Central memory CD8-positive, alpha-beta T cell (primary cell): ENCODE measurements around the gene SLC22A12.

Experiments used
- ATAC-seq: fragments of 150-1000 bp; cut with Tn5 transposase; replicated peaks from 2 replicates; pipeline ENCODE4 v1.10.0; 2022; ENCODE audit warnings: mild to moderate bottlenecking, moderate FRiP score, moderate number of reproducible peaks; ENCODE audit not compliant: poor library complexity, severe bottlenecking; ENCODE audit errors: extremely low read depth
- DNase-seq, 2 donors: peaks; one replicate each; pipeline ENCODE4 v3.0.0; 2021; ENCODE audit warnings: low spot score in 2 of 2
- H3K27ac Mint-ChIP-seq: one replicate; pipeline ENCODE4 v1.8.0; 2022; ENCODE audit warnings: low read depth, mild to moderate bottlenecking, moderate library complexity, mixed read lengths
- H3K27me3 Mint-ChIP-seq: one replicate; pipeline ENCODE4 v1.8.0; 2022; ENCODE audit warnings: mixed read lengths
- H3K36me3 Mint-ChIP-seq: one replicate; pipeline ENCODE4 v1.8.0; 2022; ENCODE audit warnings: mild to moderate bottlenecking, moderate library complexity, mixed read lengths; ENCODE audit not compliant: insufficient read depth
- H3K4me1 Mint-ChIP-seq: one replicate; pipeline ENCODE4 v1.8.0; 2022; ENCODE audit warnings: mixed read lengths
- H3K4me3 Mint-ChIP-seq: one replicate; pipeline ENCODE4 v1.8.0; 2022; ENCODE audit warnings: mild to moderate bottlenecking, moderate library complexity, mixed read lengths
- H3K9me3 Mint-ChIP-seq: one replicate; pipeline ENCODE4 v1.8.0; 2022; ENCODE audit warnings: mixed read lengths

The SLC22A12 gene

DNA sequence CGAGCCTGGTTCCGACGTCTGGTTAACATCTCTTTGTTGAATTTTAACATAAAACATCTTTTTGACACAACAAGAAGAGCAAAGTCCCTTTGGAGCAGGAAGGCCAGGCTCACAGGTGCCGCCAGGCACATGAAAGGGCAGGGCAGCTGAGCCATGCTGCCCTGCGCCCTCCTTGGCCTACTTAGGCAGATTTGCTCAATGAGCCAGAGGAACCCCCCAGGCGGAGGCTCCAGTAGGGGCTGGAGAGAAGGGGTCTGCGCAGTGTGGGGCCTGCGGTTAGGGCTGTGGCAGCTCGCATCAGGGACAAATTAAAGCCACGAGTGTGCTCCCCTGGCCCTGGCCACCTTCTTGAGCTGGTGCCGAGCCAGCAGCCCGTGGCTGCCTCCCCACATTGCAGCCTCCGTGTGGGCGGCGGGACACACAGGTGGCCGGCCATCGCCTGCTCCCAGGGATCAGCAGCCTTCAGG, 9.9 kb upstream of the SLC22A12 start:
- Mint-ChIP-seq H3K36me3 (no peaks in the 10 kb centered on the region), H3K27ac (no peak overlapping the region), H3K9me3 (no peaks in the 10 kb centered on the region), H3K4me3 (no peak overlapping the region), H3K27me3 (peaks cover 32% of the 10 kb centered on the region), H3K4me1 (no peaks in the 10 kb centered on the region)
- DNase-seq, result no peak
- ATAC-seq, result no peak

DNA sequence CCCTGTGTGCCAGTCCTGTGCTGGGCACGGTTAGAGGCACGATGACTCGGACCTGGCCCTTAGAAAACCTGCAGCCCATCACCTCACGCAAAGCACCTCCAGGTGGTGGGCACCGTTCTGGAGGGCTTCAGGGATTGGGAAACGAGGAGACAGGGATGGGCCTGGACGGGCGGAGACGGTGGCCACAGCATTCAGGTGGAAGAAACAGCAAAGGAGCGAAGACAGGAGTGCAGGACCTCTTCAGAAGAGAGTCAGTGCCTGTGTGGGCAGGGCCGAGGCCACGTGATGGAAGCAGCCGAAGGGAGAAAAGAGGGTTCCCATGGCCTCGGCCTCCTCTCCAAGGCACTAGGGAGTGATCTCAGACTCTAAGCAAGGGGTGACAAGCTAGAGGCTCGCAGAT, 8.1 kb upstream of the SLC22A12 start:
- H3K27me3 Mint-ChIP-seq, result peaks cover 34% of the 10 kb centered on the region
- peaks cover 2% of the 10 kb centered on the region for H3K9me3 Mint-ChIP-seq
- H3K27ac Mint-ChIP-seq, result no peak overlapping the region
- H3K36me3 Mint-ChIP-seq, result no peaks in the 10 kb centered on the region
- no peaks in the 10 kb centered on the region for H3K4me1 Mint-ChIP-seq
- no peak for ATAC-seq
- H3K4me3 Mint-ChIP-seq, result no peak overlapping the region
- no peak for DNase-seq

DNA sequence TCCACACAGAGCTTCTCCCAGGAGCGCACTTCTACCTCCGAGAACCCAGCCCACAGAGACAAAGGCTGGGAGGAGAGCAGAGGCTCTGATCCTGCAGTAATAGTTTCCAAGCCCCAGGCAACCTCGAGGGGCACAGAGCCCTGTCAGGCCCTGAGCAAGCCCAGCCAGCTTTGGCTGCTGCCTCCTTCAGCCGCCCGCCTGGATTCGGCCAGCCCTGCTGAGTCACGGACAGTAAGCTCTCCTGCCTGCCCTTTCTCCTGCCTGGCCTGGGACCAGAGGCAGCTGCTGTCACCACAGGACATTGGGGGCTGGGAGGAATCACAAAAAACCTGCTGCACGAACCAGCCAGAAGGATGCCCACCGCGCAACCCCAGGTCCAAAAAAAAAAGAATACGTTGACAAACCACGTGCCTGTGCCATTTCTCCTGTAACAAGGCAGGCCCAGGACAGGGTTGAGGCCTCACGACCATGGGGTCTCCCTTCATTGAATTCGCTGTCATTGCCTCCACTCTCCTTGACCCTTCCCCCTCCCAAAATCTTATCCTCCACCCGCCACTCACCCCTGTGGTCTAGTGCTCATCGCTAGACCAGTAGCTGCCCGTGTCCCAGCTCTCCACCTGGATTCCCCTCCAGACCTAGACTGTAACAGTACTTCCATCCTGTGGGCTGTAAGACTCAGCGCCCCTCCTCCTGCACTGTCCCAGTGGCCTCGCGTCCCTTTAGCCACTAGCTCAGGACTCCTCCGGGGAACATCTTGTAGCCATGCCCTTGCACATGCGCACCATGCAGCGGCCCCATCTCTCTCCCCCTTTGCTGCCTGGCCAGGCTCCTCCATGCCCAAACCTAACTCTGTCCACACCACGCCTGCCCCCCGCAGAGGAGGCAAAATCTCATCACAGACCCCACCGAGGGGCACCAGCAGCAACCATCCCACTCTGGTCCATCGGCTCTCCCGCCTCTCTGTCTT, 7.4 kb upstream of the SLC22A12 start:
- peaks cover 38% of the 10 kb centered on the region for H3K27me3 Mint-ChIP-seq
- DNase-seq, result no peak
- H3K27ac Mint-ChIP-seq, result no peak overlapping the region
- H3K9me3 Mint-ChIP-seq, result peaks cover 8% of the 10 kb centered on the region
- H3K4me3 Mint-ChIP-seq, result no peak overlapping the region
- H3K4me1 Mint-ChIP-seq, result no peaks in the 10 kb centered on the region
- H3K36me3 Mint-ChIP-seq, result no peaks in the 10 kb centered on the region
- no peak for ATAC-seq

DNA sequence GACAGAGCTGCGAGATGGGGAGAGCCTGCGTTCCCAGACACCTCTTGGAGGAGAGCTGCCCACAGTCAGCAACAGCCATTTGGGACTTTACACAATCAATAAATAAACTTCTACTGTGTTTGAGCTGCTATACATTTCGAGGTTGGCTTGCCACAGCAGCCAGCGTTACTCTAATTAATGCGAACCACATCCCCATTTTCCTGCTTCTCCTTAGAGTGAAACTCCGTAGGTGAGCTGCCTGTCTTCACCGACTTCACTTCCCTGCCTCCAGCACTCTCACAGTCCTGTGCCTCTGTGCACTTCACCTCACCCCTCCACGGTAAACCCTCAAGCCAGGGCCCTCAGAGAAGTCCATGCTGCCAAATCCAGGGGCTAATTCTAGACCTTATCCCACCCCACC, 5.9 kb upstream of the SLC22A12 start:
- no peaks in the 10 kb centered on the region for H3K36me3 Mint-ChIP-seq
- H3K27me3 Mint-ChIP-seq, result peaks cover 44% of the 10 kb centered on the region
- DNase-seq, result no peak
- H3K27ac Mint-ChIP-seq, result no peak overlapping the region
- no peak for ATAC-seq
- H3K4me1 Mint-ChIP-seq, result no peaks in the 10 kb centered on the region
- H3K4me3 Mint-ChIP-seq, result no peak overlapping the region
- H3K9me3 Mint-ChIP-seq, result peaks cover 8% of the 10 kb centered on the region

DNA sequence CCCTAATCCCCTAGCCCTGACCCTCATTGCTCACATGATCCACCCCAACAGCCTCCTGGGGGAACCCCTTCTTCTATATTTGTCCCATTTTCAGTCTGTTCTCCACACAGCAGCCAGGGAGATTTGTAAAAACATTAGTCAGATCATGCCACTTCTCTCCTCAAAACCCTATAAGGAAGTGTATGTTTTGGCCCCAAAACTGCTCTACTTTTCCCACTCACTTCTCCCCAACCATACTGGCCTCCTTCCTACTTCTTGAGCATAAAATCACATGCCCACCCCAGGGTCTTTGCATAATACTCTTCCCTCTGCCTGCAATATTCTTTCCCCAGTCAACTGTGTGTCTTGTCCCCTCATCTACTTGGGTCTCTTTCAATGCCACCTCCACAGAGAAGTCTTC, 4.7 kb upstream of the SLC22A12 start:
- H3K27ac Mint-ChIP-seq, result no peak overlapping the region
- peaks cover 8% of the 10 kb centered on the region for H3K9me3 Mint-ChIP-seq
- ATAC-seq (no peak), DNase-seq (no peak)
- no peaks in the 10 kb centered on the region for H3K36me3 Mint-ChIP-seq
- no peaks in the 10 kb centered on the region for H3K4me1 Mint-ChIP-seq
- H3K27me3 Mint-ChIP-seq, result peaks cover 44% of the 10 kb centered on the region
- H3K4me3 Mint-ChIP-seq, result no peak overlapping the region

DNA sequence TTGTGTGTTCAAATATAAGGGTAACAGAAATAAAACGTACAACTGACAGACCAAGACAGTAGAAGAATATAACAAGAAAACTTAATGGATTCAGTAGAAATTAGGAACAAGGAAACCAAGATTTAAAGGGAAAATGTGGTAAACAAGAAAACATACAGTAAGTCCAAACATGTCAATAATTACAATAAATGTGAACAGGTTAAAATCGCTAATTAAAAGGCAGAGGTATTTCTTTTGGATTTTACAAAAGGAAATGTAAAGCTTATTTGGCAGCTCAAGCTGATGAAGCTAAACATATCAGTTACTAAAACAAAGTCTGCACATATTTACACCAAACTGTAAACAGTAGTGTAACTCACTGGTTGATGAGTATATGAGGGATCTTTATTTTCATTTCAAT, 2.3 kb upstream of the SLC22A12 start:
- Mint-ChIP-seq H3K36me3 (no peaks in the 10 kb centered on the region), H3K27me3 (peaks cover 43% of the 10 kb centered on the region), H3K4me3 (no peak overlapping the region), H3K9me3 (peaks cover 8% of the 10 kb centered on the region), H3K4me1 (no peaks in the 10 kb centered on the region), H3K27ac (no peak overlapping the region)
- ATAC-seq, result no peak
- DNase-seq, result no peak

DNA sequence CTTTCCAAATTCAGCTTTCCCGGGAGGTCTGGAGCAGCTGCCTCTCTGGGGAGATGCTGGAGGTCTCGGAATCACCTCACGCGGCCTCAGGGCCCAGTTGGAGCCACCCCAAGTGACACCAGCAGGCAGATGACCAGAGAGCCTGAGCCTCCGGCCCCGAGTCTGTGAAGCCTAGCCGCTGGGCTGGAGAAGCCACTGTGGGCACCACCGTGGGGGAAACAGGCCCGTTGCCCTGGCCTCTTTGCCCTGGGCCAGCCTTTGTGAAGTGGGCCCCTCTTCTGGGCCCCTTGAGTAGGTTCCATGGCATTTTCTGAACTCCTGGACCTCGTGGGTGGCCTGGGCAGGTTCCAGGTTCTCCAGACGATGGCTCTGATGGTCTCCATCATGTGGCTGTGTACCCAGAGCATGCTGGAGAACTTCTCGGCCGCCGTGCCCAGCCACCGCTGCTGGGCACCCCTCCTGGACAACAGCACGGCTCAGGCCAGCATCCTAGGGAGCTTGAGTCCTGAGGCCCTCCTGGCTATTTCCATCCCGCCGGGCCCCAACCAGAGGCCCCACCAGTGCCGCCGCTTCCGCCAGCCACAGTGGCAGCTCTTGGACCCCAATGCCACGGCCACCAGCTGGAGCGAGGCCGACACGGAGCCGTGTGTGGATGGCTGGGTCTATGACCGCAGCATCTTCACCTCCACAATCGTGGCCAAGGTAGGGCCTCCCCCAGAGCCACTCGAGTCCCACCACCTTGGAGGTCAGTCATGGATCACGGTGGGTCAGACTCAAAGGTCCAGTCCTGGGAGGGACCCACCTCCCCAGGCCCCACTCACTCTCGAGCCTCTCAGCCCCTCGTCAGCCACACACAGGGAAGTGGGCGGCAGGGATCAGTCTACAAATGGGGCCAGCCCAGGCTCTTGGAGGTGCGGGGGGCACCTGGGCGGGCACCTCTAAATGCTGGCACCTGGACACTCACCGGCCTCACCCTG, 525 bp downstream of the SLC22A12 start:
- peaks cover 27% of the 10 kb centered on the region for H3K27me3 Mint-ChIP-seq

DNA sequence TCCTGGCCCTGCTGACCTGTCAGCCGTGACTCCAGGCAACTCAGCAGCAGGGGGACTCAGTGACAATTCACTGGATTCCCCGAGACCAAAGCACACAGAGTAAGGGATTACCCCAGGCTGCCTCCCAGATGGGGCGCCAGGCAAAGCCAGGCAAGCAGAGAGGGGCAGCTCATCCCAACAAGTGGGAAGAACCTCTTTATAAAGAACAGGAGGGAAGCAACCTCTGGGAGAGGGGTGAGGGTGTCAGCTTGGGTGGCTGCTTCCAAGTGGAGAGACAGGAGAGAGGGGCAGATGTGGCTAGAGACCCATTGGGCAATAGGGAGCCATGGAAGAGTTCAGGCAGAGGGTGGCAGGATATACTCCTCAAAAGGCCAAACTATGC, 1.2 kb downstream of the SLC22A12 start:
- H3K4me1 Mint-ChIP-seq, result no peaks in the 10 kb centered on the region
- no peak for DNase-seq
- H3K27me3 Mint-ChIP-seq, result peaks cover 20% of the 10 kb centered on the region
- H3K27ac Mint-ChIP-seq, result no peak overlapping the region
- H3K36me3 Mint-ChIP-seq, result peaks cover 3% of the 10 kb centered on the region
- no peak overlapping the region for H3K4me3 Mint-ChIP-seq
- H3K9me3 Mint-ChIP-seq, result peaks cover 8% of the 10 kb centered on the region
- ATAC-seq, result no peak

More for the DNA sequence above, 525 bp downstream of the SLC22A12 start:
- no peak overlapping the region for H3K27ac Mint-ChIP-seq
- ATAC-seq (no peak), DNase-seq (no peak)
- H3K4me1 Mint-ChIP-seq, result no peaks in the 10 kb centered on the region
- no peaks in the 10 kb centered on the region for H3K36me3 Mint-ChIP-seq
- H3K9me3 Mint-ChIP-seq, result peaks cover 8% of the 10 kb centered on the region
- H3K4me3 Mint-ChIP-seq, result no peak overlapping the region

DNA sequence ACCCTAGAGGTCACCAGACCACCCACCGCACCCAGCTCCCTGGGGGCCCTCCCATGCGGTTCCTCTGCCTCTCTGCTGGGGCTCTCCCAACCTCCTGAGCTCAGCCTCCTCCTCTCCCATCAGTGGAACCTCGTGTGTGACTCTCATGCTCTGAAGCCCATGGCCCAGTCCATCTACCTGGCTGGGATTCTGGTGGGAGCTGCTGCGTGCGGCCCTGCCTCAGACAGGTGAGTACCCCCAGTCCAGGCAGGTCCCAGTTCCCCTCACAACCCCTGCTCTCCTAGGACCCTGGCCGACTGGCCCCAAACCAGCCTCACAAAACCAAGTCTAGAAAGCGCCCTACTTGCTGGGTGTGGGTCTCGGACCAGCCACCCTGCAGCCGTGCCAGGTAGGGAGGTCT, 1.6 kb downstream of the SLC22A12 start:
- Mint-ChIP-seq H3K27ac (no peak overlapping the region), H3K27me3 (peaks cover 19% of the 10 kb centered on the region), H3K4me1 (no peaks in the 10 kb centered on the region), H3K36me3 (peaks cover 3% of the 10 kb centered on the region), H3K4me3 (no peak overlapping the region), H3K9me3 (peaks cover 8% of the 10 kb centered on the region)
- ATAC-seq, result no peak
- DNase-seq, result no peak

DNA sequence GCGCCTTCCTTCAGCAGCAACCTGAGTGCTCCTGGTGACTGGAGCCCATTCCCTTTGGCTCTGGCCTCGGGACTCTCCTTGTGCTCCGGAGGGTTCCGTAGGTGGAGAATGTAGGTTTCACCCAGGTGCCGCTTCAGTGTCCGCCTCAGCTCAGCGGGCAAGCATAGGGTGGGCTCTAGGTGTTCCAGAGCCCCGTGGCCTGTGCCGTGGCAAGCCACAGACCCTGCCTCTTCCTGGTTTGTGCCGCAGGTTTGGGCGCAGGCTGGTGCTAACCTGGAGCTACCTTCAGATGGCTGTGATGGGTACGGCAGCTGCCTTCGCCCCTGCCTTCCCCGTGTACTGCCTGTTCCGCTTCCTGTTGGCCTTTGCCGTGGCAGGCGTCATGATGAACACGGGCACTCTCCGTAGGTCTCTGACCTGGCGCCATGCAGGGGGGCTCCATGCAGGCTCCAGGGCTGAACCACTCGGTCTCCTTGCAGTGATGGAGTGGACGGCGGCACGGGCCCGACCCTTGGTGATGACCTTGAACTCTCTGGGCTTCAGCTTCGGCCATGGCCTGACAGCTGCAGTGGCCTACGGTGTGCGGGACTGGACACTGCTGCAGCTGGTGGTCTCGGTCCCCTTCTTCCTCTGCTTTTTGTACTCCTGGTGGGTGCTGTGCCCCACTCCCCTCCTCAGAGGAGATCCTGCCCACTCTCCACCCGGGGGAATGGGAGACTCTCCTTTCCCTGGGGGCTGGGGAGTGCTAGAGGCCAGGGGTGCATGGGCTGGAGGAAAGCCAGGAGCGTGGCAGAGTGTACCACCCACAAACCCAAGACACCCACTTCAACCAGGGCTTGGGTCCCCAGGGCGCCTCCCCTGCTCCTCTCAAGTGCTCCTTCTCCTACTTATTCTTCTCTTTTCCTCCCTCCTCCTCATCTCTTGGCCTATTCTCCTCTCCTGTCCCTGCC, 2.4 kb downstream of the SLC22A12 start:
- Mint-ChIP-seq H3K4me1 (no peaks in the 10 kb centered on the region), H3K27ac (no peak overlapping the region), H3K36me3 (peaks cover 3% of the 10 kb centered on the region), H3K9me3 (peaks cover under 1% of the 10 kb centered on the region), H3K4me3 (no peak overlapping the region), H3K27me3 (peaks cover 15% of the 10 kb centered on the region)
- no peak for DNase-seq
- ATAC-seq, result no peak

DNA sequence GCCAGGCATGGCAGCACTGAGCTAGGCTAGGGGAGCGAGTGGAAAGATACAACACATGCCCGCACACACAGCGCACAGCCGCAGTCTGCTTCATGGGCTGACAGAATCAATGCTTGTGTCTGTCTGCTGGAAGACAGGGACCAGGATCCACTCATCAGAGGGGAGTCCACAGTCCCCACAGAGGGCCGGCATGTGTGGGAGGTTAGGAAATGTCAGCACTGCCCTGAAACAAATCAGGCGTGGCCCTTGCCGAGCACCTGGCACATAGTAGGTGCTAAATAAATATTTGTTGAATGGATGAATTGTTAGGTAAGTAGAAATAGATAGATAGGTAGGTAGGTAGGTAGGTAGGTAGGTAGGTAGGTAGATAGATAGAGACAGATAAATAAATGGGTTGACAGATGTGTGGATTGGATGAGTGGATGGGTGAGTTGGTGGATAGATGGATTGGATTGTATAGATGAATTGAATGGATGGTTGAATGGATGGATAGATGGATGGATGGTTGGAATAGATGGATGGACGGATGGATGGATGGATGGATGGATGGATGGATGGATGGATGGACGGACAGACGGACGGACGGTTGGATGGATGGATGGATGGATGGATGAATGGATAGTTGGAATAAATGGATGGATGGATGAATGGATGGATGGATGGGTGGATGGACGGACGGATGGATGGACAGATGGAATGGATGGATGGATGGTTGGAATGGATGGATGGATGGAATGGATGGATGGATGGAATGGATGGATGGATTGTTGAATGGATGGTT, 3.3 kb downstream of the SLC22A12 start:
- Mint-ChIP-seq H3K4me1 (no peaks in the 10 kb centered on the region), H3K9me3 (no peaks in the 10 kb centered on the region)
- ATAC-seq, result no peak

More for the DNA sequence above, 3.3 kb downstream of the SLC22A12 start:
- peaks cover 7% of the 10 kb centered on the region for H3K27me3 Mint-ChIP-seq
- DNase-seq, result no peak
- no peak overlapping the region for H3K27ac Mint-ChIP-seq
- peaks cover 3% of the 10 kb centered on the region for H3K36me3 Mint-ChIP-seq
- no peak overlapping the region for H3K4me3 Mint-ChIP-seq
